ENCODE data around the gene RNF208. TPM values are rescaled to one million over a fixed set of nuclear protein-coding genes. Genes with fewer than 3 reads are reported as not detected.

The RNF208 gene
- total RNA-seq, 2 donors from 2014 or later, result 10.5 to 15.6 TPM

- H3K27ac Mint-ChIP-seq, result no peak overlapping the region
- no peak overlapping the region for H3K27ac ChIP-seq (ENCODE audit: low read depth, low read length)
- H3K4me1 ChIP-seq (ENCODE audit: control insufficient read depth, insufficient read depth, low read length), result peaks cover 24% of the 10 kb centered on the region
- no peak for TF ChIP-seq CTCF (conservative IDR thresholded peaks at IDR 0.05)
- DNase-seq, result no peak
- peaks cover 14% of the 10 kb centered on the region for H3K36me3 ChIP-seq (ENCODE audit: control insufficient read depth, insufficient read depth, low read length)
- no peaks in the 10 kb centered on the region for H3K9me3 Mint-ChIP-seq
- H3K4me3 ChIP-seq (ENCODE audit: low read length), result no peak overlapping the region
- H3K9ac ChIP-seq (ENCODE audit: extremely low read depth, low read length, poor library complexity, severe bottlenecking), result no peak overlapping the region
- no peaks in the 10 kb centered on the region for H3K9me3 ChIP-seq (ENCODE audit: control insufficient read depth, low read length)
- no peaks in the 10 kb centered on the region for H3K27me3 Mint-ChIP-seq (ENCODE audit: insufficient read depth)
- H3K4me1 Mint-ChIP-seq, result peaks cover 17% of the 10 kb centered on the region
- H3K36me3 Mint-ChIP-seq (ENCODE audit: low read depth), result peaks cover 9% of the 10 kb centered on the region
- H3K27me3 ChIP-seq (ENCODE audit: control insufficient read depth, insufficient read depth, low read length, poor library complexity, severe bottlenecking), result no peaks in the 10 kb centered on the region
- H3K4me3 Mint-ChIP-seq, result no peak overlapping the region
- 92 to 100% methylated on average over 3 to 14 of the region's 14 CpGs for WGBS, 2 experiments (ENCODE audit: insufficient coverage in 1 of 2, insufficient read length in 1 of 2)
Measured at GRCh38 chr9:137193771-137194170, 28.3 kb downstream of the RNF208 start.

DNA sequence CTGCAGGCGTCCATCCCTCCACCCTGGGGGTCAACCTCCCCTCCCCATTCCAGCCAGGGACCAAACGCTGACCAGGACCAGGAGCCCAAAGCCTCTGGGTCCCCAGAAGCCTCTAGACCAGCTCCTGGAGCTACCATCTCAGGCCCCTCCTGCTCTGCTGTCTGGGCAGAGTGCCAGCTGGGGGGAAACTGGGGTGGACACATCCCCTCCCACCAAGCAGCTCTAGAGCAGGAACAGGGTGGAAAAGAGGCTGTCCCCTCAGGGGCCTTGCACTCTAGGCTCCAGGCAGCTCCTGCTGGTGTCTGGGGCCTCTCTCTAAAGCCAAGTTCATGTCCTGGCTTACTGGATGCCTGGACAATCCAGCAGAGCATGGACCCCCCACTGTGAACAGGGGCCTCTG lies 29.2 kb downstream of the RNF208 start:
- H3K4me1 Mint-ChIP-seq, result peaks cover 12% of the 10 kb centered on the region
- no peak overlapping the region for H3K4me3 Mint-ChIP-seq
- H3K9ac ChIP-seq (ENCODE audit: extremely low read depth, low read length, poor library complexity, severe bottlenecking), result no peak overlapping the region
- H3K27ac ChIP-seq (ENCODE audit: low read depth, low read length), result no peak overlapping the region
- H3K36me3 Mint-ChIP-seq (ENCODE audit: low read depth), result peaks cover 9% of the 10 kb centered on the region
- DNase-seq, result no peak
- H3K9me3 ChIP-seq (ENCODE audit: control insufficient read depth, low read length), result no peaks in the 10 kb centered on the region
- 95% methylated on average over 2 of the region's 2 CpGs; no CpG with 5 or more reads in 1 of the 2 experiments for WGBS, 2 experiments (ENCODE audit: insufficient coverage in 1 of 2, insufficient read length in 1 of 2)
- no peak overlapping the region for H3K4me3 ChIP-seq (ENCODE audit: low read length)
- peaks cover 14% of the 10 kb centered on the region for H3K36me3 ChIP-seq (ENCODE audit: control insufficient read depth, insufficient read depth, low read length)
- no peak for TF ChIP-seq CTCF (conservative IDR thresholded peaks at IDR 0.05)
- H3K27ac Mint-ChIP-seq, result no peak overlapping the region
- H3K27me3 Mint-ChIP-seq (ENCODE audit: insufficient read depth), result no peaks in the 10 kb centered on the region
- no peaks in the 10 kb centered on the region for H3K9me3 Mint-ChIP-seq
- no peaks in the 10 kb centered on the region for H3K27me3 ChIP-seq (ENCODE audit: control insufficient read depth, insufficient read depth, low read length, poor library complexity, severe bottlenecking)
- peaks cover 15% of the 10 kb centered on the region for H3K4me1 ChIP-seq (ENCODE audit: control insufficient read depth, insufficient read depth, low read length)

DNA sequence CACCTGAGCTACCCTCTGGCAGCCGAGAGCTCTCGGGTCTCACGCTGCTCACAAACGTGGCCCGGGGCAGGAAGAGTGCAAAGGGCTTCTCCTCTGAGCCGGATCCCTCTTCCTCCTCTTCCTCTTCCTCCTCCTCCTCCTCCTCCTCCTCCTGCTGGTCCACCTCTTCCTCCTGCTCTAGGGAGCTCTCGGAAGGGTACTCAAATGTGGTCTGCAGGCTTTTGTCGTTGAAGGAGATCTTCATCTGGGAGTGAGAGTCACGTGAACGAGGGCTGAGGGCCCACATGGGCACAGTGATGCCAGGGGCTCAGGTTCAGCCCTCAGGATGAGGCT lies 29.6 kb downstream of the RNF208 start:
- Mint-ChIP-seq H3K4me3 (no peak overlapping the region), H3K27me3 (ENCODE audit: insufficient read depth) (no peaks in the 10 kb centered on the region), H3K27ac (no peak overlapping the region), H3K4me1 (peaks cover 15% of the 10 kb centered on the region), H3K9me3 (no peaks in the 10 kb centered on the region), H3K36me3 (ENCODE audit: low read depth) (peaks cover 9% of the 10 kb centered on the region)
- peaks cover 14% of the 10 kb centered on the region for H3K36me3 ChIP-seq (ENCODE audit: control insufficient read depth, insufficient read depth, low read length)
- no peak for DNase-seq
- no peak for TF ChIP-seq CTCF (conservative IDR thresholded peaks at IDR 0.05)
- peaks cover 17% of the 10 kb centered on the region for H3K4me1 ChIP-seq (ENCODE audit: control insufficient read depth, insufficient read depth, low read length)
- H3K9ac ChIP-seq (ENCODE audit: extremely low read depth, low read length, poor library complexity, severe bottlenecking), result no peak overlapping the region
- H3K9me3 ChIP-seq (ENCODE audit: control insufficient read depth, low read length), result no peaks in the 10 kb centered on the region
- WGBS, 2 experiments (ENCODE audit: insufficient coverage in 1 of 2, insufficient read length in 1 of 2), result 92 to 100% methylated on average over 9 to 10 of the region's 10 CpGs
- H3K4me3 ChIP-seq (ENCODE audit: low read length), result no peak overlapping the region
- no peak overlapping the region for H3K27ac ChIP-seq (ENCODE audit: low read depth, low read length)
- no peaks in the 10 kb centered on the region for H3K27me3 ChIP-seq (ENCODE audit: control insufficient read depth, insufficient read depth, low read length, poor library complexity, severe bottlenecking)

Measured in endodermal cell (in vitro differentiated cells).